Liver (tissue), 9 donors: ENCODE results near the gene SLC10A3. TPM values are rescaled to one million over a fixed set of nuclear protein-coding genes. Genes with fewer than 3 reads are reported as not detected.

Experiments
- DNase-seq: peaks from one replicate; pipeline ENCODE4 v3.0.0-alpha.2; 2017; ENCODE audit warnings: low spot score
- H3K27ac ChIP-seq, 2 donors: one replicate each; pipeline ENCODE4 v1.7.0; 2013; ENCODE audit warnings: inconsistent platforms in 2 of 2, low read length in 2 of 2, control low read depth in 1 of 2, low read depth in 1 of 2, mild to moderate bottlenecking in 1 of 2
- H3K27me3 ChIP-seq, 4 donors: one replicate each; pipeline versions ENCODE4 v1.6.1 to v1.7.0; 2013; ENCODE audit warnings: low read length in 3 of 4, inconsistent platforms in 1 of 4, mild to moderate bottlenecking in 1 of 4, moderate library complexity in 1 of 4; ENCODE audit not compliant: control insufficient read depth in 4 of 4, insufficient read depth in 4 of 4
- H3K36me3 ChIP-seq, 4 donors: one replicate each; pipeline versions ENCODE4 v1.6.1 to v1.7.0; 2013; ENCODE audit warnings: low read length in 3 of 4, mild to moderate bottlenecking in 3 of 4, low read depth in 1 of 4, moderate library complexity in 1 of 4; ENCODE audit not compliant: control insufficient read depth in 4 of 4, insufficient read depth in 3 of 4
- H3K4me1 ChIP-seq, 4 donors: one replicate each; pipeline versions ENCODE4 v1.6.1 to v1.7.0; 2013; ENCODE audit warnings: low read length in 3 of 4, mild to moderate bottlenecking in 3 of 4, moderate library complexity in 1 of 4; ENCODE audit not compliant: control insufficient read depth in 4 of 4, insufficient read depth in 4 of 4
- H3K4me3 ChIP-seq, 3 donors: one replicate each; pipeline versions ENCODE4 v1.6.1 to v1.7.0; 2013; ENCODE audit warnings: low read length in 3 of 3, control low read depth in 1 of 3, low read depth in 1 of 3, mild to moderate bottlenecking in 1 of 3
- H3K9ac ChIP-seq, 2 donors: one replicate each; pipeline ENCODE4 v1.7.0; 2013; ENCODE audit warnings: low read length in 2 of 2, mild to moderate bottlenecking in 2 of 2, moderate library complexity in 2 of 2, control low read depth in 1 of 2, low read depth in 1 of 2
- H3K9me3 ChIP-seq, 4 donors: one replicate each; pipeline versions ENCODE4 v1.6.1 to v1.7.0; 2013; ENCODE audit warnings: low read length in 3 of 4; ENCODE audit not compliant: control insufficient read depth in 4 of 4
- CTCF ChIP-seq: fragments of 150-350 bp; IDR thresholded peaks from 2 replicates; pipeline ENCODE4 v1.5.1; 2017; ENCODE audit warnings: improper control_type of control experiment, low read depth, low read length; ENCODE audit not compliant: missing input control
- EGR1 ChIP-seq, 2 donors: IDR thresholded peaks; 2 replicates each; pipeline ENCODE4 v1.6.1; 2016 to 2018; ENCODE audit warnings: antibody characterized with exemption in 2 of 2, low read depth in 2 of 2
- FOXA1 ChIP-seq: IDR thresholded peaks from 2 replicates; pipeline ENCODE4 v1.6.1; 2016; ENCODE audit warnings: antibody characterized with exemption
- GABPA ChIP-seq, 2 donors: IDR thresholded peaks in 1 of 2; conservative IDR thresholded peaks in 1 of 2; 2 replicates each; pipeline ENCODE4 v1.6.1; 2016; ENCODE audit warnings: antibody characterized with exemption in 2 of 2, mild to moderate bottlenecking in 1 of 2, moderate library complexity in 1 of 2
- HNF4A ChIP-seq, 2 donors: conservative IDR thresholded peaks; 2 replicates each; pipeline ENCODE4 v1.6.1; 2016; ENCODE audit warnings: antibody characterized with exemption in 2 of 2, mild to moderate bottlenecking in 2 of 2
- HNF4G ChIP-seq: IDR thresholded peaks from 2 replicates; pipeline ENCODE4 v1.6.1; 2016; ENCODE audit warnings: antibody characterized with exemption
- NR2F2 ChIP-seq: IDR thresholded peaks from 2 replicates; pipeline ENCODE4 v1.6.1; 2016; ENCODE audit warnings: antibody characterized with exemption
- RAD21 ChIP-seq, 2 donors: IDR thresholded peaks; 2 replicates each; pipeline ENCODE4 v1.6.1; 2016; ENCODE audit warnings: antibody characterized with exemption in 2 of 2, mild to moderate bottlenecking in 2 of 2
- RXRA ChIP-seq, 2 donors: IDR thresholded peaks; 2 replicates each; pipeline ENCODE4 v1.6.1; 2017 to 2018; ENCODE audit warnings: antibody characterized with exemption in 2 of 2, mild to moderate bottlenecking in 1 of 2
- SP1 ChIP-seq: IDR thresholded peaks from 2 replicates; pipeline ENCODE4 v1.6.1; 2018; ENCODE audit warnings: antibody characterized with exemption, mild to moderate bottlenecking
- WGBS: extraction: QIAGEN DNeasy Blood & Tissue Kit; methylation state at CpG from one replicate; pipeline ENCODE4 v1.1.7; 2013; 5-methylcytosine and 5-hydroxymethylcytosine counted together
- polyA plus RNA-seq, 2 donors: library from polyadenylated mRNA; stranded (reverse) in 1 of 2; unstranded in 1 of 2; fragments of 200-250 nt in 1 of 2; fragments of >200 nt in 1 of 2; fragmentation: Nextera tagmentation in 1 of 2; extraction: Ambion mirVana in 1 of 2; gene quantifications; one replicate each; pipeline versions ENCODE4 v1.2.1 to v1.2.3, GENCODE V29; 2013 to 2015
- total RNA-seq, 2 donors: library from RNA; depleted of rRNA; stranded (reverse); fragments of >200 nt; gene quantifications; one replicate each; pipeline ENCODE4 v1.2.3, GENCODE V29; 2014
- TF ChIP-seq, protein P1 (sequence below): IDR thresholded peaks from 2 replicates; pipeline ENCODE4 v1.6.1; 2016; ENCODE audit warnings: antibody characterized with exemption
- TF ChIP-seq, protein P2 (sequence below): IDR thresholded peaks from 2 replicates; pipeline ENCODE4 v1.6.1; 2016; ENCODE audit warnings: antibody characterized with exemption
- TF ChIP-seq, protein P3 (sequence below): IDR thresholded peaks from 2 replicates; pipeline ENCODE4 v1.6.1; 2016; ENCODE audit warnings: antibody characterized with exemption, mild to moderate bottlenecking
- TF ChIP-seq, protein P4 (sequence below): IDR thresholded peaks from 2 replicates; pipeline ENCODE4 v1.6.1; 2016; ENCODE audit warnings: antibody characterized with exemption
- donor health status: healthy.
- donor health status: healthy.
- donor health status: healthy.
- donor health status: healthy.
- donor health status: healthy.

Gene SLC10A3
- total and polyA plus RNA-seq, 4 donors: 3.2 to 5.6 (median 4.5) TPM

DNA sequence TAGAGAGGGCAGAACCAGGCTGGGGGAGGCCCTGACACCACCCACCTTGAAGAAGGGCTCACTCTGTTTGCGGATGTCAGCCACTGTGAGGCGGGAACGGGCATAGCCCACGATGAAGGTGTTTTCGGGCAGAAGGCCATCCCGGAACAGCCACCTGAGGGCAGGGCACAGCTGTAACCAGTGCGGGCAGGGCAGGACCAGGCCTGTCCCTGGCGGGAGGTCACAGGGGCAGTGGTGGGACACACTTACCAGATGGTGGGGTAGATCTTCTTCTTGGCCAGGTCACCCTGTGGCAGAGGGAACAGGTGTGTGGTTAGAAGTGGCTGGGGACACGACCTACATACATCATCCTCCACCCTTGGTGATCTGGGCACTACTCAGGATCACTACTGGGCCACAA lies 45.5 kb upstream of the SLC10A3 start (continued):
- TF ChIP-seq, protein P1, sequence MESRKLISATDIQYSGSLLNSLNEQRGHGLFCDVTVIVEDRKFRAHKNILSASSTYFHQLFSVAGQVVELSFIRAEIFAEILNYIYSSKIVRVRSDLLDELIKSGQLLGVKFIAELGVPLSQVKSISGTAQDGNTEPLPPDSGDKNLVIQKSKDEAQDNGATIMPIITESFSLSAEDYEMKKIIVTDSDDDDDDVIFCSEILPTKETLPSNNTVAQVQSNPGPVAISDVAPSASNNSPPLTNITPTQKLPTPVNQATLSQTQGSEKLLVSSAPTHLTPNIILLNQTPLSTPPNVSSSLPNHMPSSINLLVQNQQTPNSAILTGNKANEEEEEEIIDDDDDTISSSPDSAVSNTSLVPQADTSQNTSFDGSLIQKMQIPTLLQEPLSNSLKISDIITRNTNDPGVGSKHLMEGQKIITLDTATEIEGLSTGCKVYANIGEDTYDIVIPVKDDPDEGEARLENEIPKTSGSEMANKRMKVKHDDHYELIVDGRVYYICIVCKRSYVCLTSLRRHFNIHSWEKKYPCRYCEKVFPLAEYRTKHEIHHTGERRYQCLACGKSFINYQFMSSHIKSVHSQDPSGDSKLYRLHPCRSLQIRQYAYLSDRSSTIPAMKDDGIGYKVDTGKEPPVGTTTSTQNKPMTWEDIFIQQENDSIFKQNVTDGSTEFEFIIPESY: no peak

DNA sequence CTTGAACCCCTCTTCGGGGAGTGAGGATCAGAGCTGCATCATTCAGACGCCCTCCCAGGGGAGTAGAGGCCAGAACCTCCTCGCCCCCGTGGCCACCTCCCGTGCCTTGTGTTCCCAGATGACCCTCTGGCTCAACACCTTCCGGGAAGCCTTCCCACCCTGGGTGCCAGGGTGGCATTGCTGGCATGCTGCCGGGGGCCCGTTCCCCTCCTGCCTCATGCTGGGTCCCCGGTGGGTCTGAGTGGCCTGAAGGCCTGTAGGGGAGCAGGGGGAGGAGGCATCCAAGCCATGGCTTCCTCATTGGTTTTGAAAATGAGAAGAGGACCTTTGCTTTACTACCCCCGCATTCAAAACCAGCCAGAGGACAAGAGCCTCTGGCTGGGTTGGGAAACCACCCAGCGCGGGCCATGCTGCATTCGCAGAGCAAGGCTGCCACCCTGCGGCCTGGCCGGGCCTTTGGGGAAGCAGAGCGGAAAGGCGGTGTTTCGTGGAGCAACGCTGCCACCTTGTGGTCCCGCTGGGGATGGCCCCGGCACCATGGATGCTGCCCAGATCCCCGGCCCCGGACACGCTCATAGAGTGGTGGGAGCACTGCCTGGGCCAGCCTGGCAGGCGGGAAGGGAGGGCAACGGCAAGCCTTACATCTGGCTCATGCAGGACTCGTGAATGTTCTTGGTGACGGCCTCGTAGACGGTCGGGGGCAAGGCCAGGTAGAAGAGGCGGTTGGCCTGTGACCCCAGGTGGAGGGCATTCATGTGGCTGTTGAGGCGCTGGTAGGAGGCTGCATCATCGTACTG lies 44.3 kb upstream of the SLC10A3 start:
- peak; percentile 89 for DNase-seq
- no peaks in the 10 kb centered on the region for H3K27me3 ChIP-seq
- peaks cover 2 to 10% (median 6%) of the 10 kb centered on the region in 4 donors for H3K4me1 ChIP-seq
- H3K9ac ChIP-seq: no peak overlapping the region
- no peak for TF ChIP-seq HNF4A (conservative IDR thresholded peaks at IDR 0.05)
- TF ChIP-seq, protein P1: no peak
- peak; percentile 100 for TF ChIP-seq CTCF
- TF ChIP-seq GABPA (IDR thresholded peaks at IDR 0.05 in 1 of 2, conservative IDR thresholded peaks at IDR 0.05 in 1 of 2): no peak
- peak; percentile 37 to 39 for TF ChIP-seq RXRA (IDR thresholded peaks at IDR 0.05)
- TF ChIP-seq RAD21 (IDR thresholded peaks at IDR 0.05): peak; percentile 100
- peak; percentile 23 for TF ChIP-seq SP1
- H3K9me3 ChIP-seq: no peaks in the 10 kb centered on the region
- H3K4me3 ChIP-seq: no peak overlapping the region
- peak overlapping the region in 1 of 2 donors; percentile 54 for H3K27ac ChIP-seq
- no peaks in the 10 kb centered on the region for H3K36me3 ChIP-seq
- 19% methylated on average over 34 of the region's 34 CpGs for WGBS

DNA sequence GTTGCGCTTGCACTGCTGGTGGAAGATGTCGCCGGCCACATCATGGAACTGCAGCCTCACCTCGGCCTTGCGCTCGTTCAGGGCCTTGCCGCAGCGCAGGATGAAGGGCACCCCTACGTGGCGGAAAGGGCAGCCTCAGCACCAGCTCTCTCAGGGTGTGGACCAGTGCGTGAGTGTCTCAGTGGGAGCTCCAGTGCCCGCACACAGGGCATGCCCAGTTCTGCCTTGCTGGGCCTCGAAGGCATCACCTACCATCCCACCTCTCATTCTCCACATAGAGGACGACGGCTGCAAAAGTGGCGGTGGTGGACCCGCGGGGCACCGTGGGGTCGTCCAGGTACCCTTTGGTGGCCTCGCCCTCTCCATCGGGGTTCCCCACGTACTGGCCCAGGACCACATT lies 42.3 kb upstream of the SLC10A3 start:
- no peak overlapping the region for H3K27ac ChIP-seq
- H3K4me3 ChIP-seq: no peak overlapping the region
- no peak for TF ChIP-seq RXRA (IDR thresholded peaks at IDR 0.05)
- TF ChIP-seq FOXA1: no peak
- no peak for TF ChIP-seq RAD21 (IDR thresholded peaks at IDR 0.05)
- TF ChIP-seq GABPA (IDR thresholded peaks at IDR 0.05 in 1 of 2, conservative IDR thresholded peaks at IDR 0.05 in 1 of 2): no peak
- no peak for TF ChIP-seq HNF4A (conservative IDR thresholded peaks at IDR 0.05)
- TF ChIP-seq, protein P2, sequence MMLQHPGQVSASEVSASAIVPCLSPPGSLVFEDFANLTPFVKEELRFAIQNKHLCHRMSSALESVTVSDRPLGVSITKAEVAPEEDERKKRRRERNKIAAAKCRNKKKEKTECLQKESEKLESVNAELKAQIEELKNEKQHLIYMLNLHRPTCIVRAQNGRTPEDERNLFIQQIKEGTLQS: no peak
- no peak for TF ChIP-seq NR2F2
- TF ChIP-seq, protein P3, sequence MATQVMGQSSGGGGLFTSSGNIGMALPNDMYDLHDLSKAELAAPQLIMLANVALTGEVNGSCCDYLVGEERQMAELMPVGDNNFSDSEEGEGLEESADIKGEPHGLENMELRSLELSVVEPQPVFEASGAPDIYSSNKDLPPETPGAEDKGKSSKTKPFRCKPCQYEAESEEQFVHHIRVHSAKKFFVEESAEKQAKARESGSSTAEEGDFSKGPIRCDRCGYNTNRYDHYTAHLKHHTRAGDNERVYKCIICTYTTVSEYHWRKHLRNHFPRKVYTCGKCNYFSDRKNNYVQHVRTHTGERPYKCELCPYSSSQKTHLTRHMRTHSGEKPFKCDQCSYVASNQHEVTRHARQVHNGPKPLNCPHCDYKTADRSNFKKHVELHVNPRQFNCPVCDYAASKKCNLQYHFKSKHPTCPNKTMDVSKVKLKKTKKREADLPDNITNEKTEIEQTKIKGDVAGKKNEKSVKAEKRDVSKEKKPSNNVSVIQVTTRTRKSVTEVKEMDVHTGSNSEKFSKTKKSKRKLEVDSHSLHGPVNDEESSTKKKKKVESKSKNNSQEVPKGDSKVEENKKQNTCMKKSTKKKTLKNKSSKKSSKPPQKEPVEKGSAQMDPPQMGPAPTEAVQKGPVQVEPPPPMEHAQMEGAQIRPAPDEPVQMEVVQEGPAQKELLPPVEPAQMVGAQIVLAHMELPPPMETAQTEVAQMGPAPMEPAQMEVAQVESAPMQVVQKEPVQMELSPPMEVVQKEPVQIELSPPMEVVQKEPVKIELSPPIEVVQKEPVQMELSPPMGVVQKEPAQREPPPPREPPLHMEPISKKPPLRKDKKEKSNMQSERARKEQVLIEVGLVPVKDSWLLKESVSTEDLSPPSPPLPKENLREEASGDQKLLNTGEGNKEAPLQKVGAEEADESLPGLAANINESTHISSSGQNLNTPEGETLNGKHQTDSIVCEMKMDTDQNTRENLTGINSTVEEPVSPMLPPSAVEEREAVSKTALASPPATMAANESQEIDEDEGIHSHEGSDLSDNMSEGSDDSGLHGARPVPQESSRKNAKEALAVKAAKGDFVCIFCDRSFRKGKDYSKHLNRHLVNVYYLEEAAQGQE: no peak
- TF ChIP-seq EGR1 (IDR thresholded peaks at IDR 0.05; ENCODE audit: low read depth in 2 of 2): no peak
- TF ChIP-seq, protein P4, sequence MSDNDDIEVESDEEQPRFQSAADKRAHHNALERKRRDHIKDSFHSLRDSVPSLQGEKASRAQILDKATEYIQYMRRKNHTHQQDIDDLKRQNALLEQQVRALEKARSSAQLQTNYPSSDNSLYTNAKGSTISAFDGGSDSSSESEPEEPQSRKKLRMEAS: no peak
- no peak for TF ChIP-seq HNF4G
- TF ChIP-seq SP1: no peak
- no peak for DNase-seq
- 97% methylated on average over 23 of the region's 23 CpGs for WGBS
- no peaks in the 10 kb centered on the region for H3K9me3 ChIP-seq
- peaks cover 2 to 10% (median 6%) of the 10 kb centered on the region in 4 donors for H3K4me1 ChIP-seq
- H3K36me3 ChIP-seq: no peaks in the 10 kb centered on the region
- H3K27me3 ChIP-seq: no peaks in the 10 kb centered on the region
- H3K9ac ChIP-seq: no peak overlapping the region
